C4-2B (cell line): Measurements from ENCODE around the gene PARP16.

ENCODE experiments used
- CTCF ChIP-seq: fragments of 450-650 bp; conservative IDR thresholded peaks from 2 replicates; pipeline ENCODE4 v1.5.1; 2017; ENCODE audit warnings: mild to moderate bottlenecking
- ZFX ChIP-seq: fragments of 450-650 bp; IDR thresholded peaks from 2 replicates; pipeline ENCODE4 v1.6.1; 2017

GRCh38 chr15:65246026-65246714, 40.5 kb downstream of the PARP16 start:
- no peak for TF ChIP-seq CTCF
- TF ChIP-seq ZFX: no peak
